Central memory CD8-positive, alpha-beta T cell (primary cell): ENCODE data around the gene SIGLEC6.

Experiments
- ATAC-seq: fragments of 150-1000 bp; cut with Tn5 transposase; replicated peaks from 2 replicates; pipeline ENCODE4 v1.10.0; 2022; ENCODE audit warnings: mild to moderate bottlenecking, moderate FRiP score, moderate number of reproducible peaks; ENCODE audit not compliant: poor library complexity, severe bottlenecking; ENCODE audit errors: extremely low read depth
- DNase-seq, 2 donors: peaks; one replicate each; pipeline ENCODE4 v3.0.0; 2021; ENCODE audit warnings: low spot score in 2 of 2
- H3K27ac Mint-ChIP-seq: one replicate; pipeline ENCODE4 v1.8.0; 2022; ENCODE audit warnings: low read depth, mild to moderate bottlenecking, moderate library complexity, mixed read lengths
- H3K27me3 Mint-ChIP-seq: one replicate; pipeline ENCODE4 v1.8.0; 2022; ENCODE audit warnings: mixed read lengths
- H3K36me3 Mint-ChIP-seq: one replicate; pipeline ENCODE4 v1.8.0; 2022; ENCODE audit warnings: mild to moderate bottlenecking, moderate library complexity, mixed read lengths; ENCODE audit not compliant: insufficient read depth
- H3K4me1 Mint-ChIP-seq: one replicate; pipeline ENCODE4 v1.8.0; 2022; ENCODE audit warnings: mixed read lengths
- H3K4me3 Mint-ChIP-seq: one replicate; pipeline ENCODE4 v1.8.0; 2022; ENCODE audit warnings: mild to moderate bottlenecking, moderate library complexity, mixed read lengths
- H3K9me3 Mint-ChIP-seq: one replicate; pipeline ENCODE4 v1.8.0; 2022; ENCODE audit warnings: mixed read lengths

The SIGLEC6 gene

GRCh38 chr19:51546107-51546649, 14.7 kb upstream of the SIGLEC6 start:
- Mint-ChIP-seq H3K27me3 (peaks cover 86% of the 10 kb centered on the region), H3K4me1 (peaks cover 7% of the 10 kb centered on the region), H3K27ac (no peak overlapping the region), H3K4me3 (no peak overlapping the region), H3K36me3 (no peaks in the 10 kb centered on the region), H3K9me3 (no peaks in the 10 kb centered on the region)
- ATAC-seq: no peak
- no peak for DNase-seq

- Mint-ChIP-seq H3K4me1 (peaks cover 2% of the 10 kb centered on the region), H3K36me3 (no peaks in the 10 kb centered on the region), H3K27me3 (peaks cover 86% of the 10 kb centered on the region), H3K4me3 (no peak overlapping the region), H3K27ac (no peak overlapping the region), H3K9me3 (no peaks in the 10 kb centered on the region)
- DNase-seq (no peak), ATAC-seq (no peak)
Observed at GRCh38 chr19:51544038-51544437, 12.6 kb upstream of the SIGLEC6 start.

DNA sequence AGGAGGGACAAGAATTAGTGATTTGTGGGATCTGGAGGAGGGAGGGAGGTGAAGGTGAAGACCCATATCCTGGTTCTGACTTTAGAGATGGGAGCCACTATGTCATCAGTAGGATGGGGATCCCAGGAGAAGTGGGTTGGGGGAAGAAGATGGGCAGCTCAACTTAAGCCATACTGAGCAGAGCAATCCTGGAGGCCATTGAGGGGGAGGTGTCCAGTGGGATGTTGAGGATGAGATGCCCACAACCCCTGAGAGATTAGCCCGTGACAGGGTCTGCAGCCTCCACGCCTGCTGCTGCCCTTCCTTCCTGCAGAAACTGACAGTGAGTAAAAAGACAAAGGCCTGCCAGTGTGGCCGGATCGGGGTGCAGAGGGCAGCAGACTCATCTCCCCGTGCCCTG, 11.2 kb upstream of the SIGLEC6 start:
- H3K27ac Mint-ChIP-seq: no peak overlapping the region
- H3K36me3 Mint-ChIP-seq: no peaks in the 10 kb centered on the region
- DNase-seq (no peak), ATAC-seq (no peak)
- no peaks in the 10 kb centered on the region for H3K9me3 Mint-ChIP-seq
- H3K4me3 Mint-ChIP-seq: no peak overlapping the region
- H3K4me1 Mint-ChIP-seq: no peaks in the 10 kb centered on the region
- peaks cover 87% of the 10 kb centered on the region for H3K27me3 Mint-ChIP-seq

GRCh38 chr19:51541458-51542357, 10.2 kb upstream of the SIGLEC6 start:
- Mint-ChIP-seq H3K36me3 (no peaks in the 10 kb centered on the region), H3K27ac (no peak overlapping the region), H3K4me1 (no peaks in the 10 kb centered on the region), H3K4me3 (no peak overlapping the region), H3K27me3 (peaks cover 91% of the 10 kb centered on the region), H3K9me3 (no peaks in the 10 kb centered on the region)
- no peak for DNase-seq
- ATAC-seq: no peak

DNA sequence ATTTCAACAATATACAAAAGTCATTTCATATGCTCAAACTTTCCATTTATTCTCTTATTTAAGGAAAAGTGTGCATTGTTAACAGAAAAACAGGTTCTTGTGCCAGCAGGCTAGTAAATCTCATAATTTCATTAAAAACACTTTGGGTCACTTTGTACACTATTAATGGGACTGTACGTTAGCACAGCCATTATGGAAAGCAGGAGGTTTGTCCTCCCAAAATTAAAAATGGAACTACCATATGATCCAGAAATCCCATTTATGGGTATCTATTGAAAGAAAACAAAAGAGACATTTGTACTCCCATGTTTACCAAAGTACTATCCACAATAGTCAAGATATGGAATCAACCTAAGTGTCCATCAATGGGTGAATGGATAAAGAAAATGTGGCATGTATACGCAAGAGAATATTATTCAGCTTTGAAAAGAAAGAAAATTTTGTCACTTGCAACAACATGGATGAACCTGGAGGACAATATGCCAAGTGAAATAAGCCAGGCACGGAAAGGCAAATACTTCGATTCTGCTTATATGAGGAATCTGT, 8.4 kb upstream of the SIGLEC6 start:
- Mint-ChIP-seq H3K4me3 (no peak overlapping the region), H3K4me1 (no peaks in the 10 kb centered on the region), H3K36me3 (no peaks in the 10 kb centered on the region), H3K9me3 (no peaks in the 10 kb centered on the region), H3K27me3 (peaks cover 92% of the 10 kb centered on the region), H3K27ac (no peak overlapping the region)
- no peak for ATAC-seq
- no peak for DNase-seq

- Mint-ChIP-seq H3K4me3 (no peak overlapping the region), H3K36me3 (no peaks in the 10 kb centered on the region), H3K27ac (no peak overlapping the region), H3K27me3 (peaks cover 93% of the 10 kb centered on the region), H3K9me3 (no peaks in the 10 kb centered on the region), H3K4me1 (no peaks in the 10 kb centered on the region)
- no peak for DNase-seq
- no peak for ATAC-seq
Observed at GRCh38 chr19:51535535-51535934, 4.1 kb upstream of the SIGLEC6 start.

DNA sequence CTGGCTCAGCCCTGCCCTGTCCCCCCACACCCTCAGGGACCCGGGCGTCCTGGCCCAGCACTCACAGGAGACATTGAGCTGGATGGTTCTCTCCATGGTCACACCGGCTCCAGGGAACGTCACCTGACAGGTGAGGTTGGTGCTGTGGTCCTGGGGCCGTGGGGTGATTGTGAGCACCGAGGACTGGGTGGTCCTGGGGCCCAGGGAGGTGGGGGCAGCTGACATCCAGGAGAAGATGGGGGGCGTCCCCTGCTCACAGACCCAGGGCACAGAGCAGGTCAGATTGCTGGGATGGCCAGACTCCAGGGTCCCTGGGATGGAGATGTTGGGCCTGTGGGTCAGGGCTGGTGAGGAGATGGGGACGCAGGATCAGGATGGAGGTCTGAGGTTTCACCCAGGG, 854 bp downstream of the SIGLEC6 start:
- H3K4me1 Mint-ChIP-seq: no peaks in the 10 kb centered on the region
- no peaks in the 10 kb centered on the region for H3K9me3 Mint-ChIP-seq
- no peak for DNase-seq
- H3K27me3 Mint-ChIP-seq: peaks cover 97% of the 10 kb centered on the region
- ATAC-seq: no peak
- no peaks in the 10 kb centered on the region for H3K36me3 Mint-ChIP-seq
- H3K27ac Mint-ChIP-seq: no peak overlapping the region
- H3K4me3 Mint-ChIP-seq: no peak overlapping the region

- H3K9me3 Mint-ChIP-seq: no peaks in the 10 kb centered on the region
- no peak overlapping the region for H3K27ac Mint-ChIP-seq
- H3K27me3 Mint-ChIP-seq: peaks cover 96% of the 10 kb centered on the region
- no peak overlapping the region for H3K4me3 Mint-ChIP-seq
- H3K36me3 Mint-ChIP-seq: no peaks in the 10 kb centered on the region
- ATAC-seq: no peak
- DNase-seq: no peak
- H3K4me1 Mint-ChIP-seq: no peaks in the 10 kb centered on the region
Observed at GRCh38 chr19:51529301-51529700, 2.2 kb downstream of the SIGLEC6 start.

DNA sequence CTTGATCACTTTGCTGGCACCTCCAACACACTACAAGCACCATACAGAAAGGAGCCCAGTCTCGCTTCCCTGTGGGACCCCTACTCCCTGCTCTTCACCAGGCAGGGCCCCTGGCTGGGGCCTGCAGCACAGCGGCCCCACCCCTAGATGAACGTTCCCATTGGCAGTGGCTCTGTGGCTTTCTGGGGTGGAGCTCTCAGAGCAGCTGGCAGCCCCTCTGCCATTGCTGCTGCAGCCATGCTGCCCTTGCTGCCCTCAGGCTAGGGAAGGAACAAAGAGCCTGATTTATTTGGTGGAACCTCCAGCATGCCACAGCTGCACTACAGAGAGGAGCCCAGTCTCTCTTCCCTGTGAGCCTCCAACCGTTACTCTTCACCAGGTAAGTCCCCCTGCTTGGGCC, 5.8 kb downstream of the SIGLEC6 start:
- Mint-ChIP-seq H3K4me1 (no peaks in the 10 kb centered on the region), H3K27me3 (peaks cover 95% of the 10 kb centered on the region), H3K4me3 (no peak overlapping the region), H3K27ac (no peak overlapping the region), H3K9me3 (no peaks in the 10 kb centered on the region), H3K36me3 (no peaks in the 10 kb centered on the region)
- DNase-seq (no peak), ATAC-seq (no peak)

DNA sequence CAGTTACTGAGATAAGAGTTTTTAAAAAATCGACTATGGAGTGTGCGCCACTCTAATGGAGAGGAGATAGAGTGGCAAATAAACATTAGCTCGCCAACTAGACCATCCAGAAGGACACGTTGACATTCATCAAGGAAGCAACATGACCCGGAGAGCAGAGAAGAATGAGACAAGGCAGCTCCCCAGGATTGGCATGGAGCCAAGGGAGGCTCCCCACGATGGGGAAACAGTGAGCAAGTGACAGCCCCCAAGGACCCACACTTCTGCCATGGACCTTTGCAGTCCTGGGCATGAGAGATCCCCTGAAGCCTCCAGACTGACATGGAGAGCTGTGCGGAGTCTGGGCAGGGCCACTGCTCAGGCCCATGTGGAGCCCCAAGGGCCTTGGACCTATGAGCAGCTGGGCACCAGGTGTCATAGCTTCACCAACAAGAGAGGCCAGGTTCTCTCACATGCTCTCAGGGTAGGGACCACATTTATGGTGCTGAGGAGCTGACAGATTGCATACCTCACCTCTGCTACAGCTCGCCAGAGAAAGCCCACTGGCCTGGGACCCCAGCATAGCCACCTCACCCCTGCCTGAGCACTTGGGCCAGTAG, 6.7 kb downstream of the SIGLEC6 start:
- Mint-ChIP-seq H3K36me3 (no peaks in the 10 kb centered on the region), H3K9me3 (no peaks in the 10 kb centered on the region), H3K4me3 (no peak overlapping the region), H3K4me1 (no peaks in the 10 kb centered on the region), H3K27ac (no peak overlapping the region), H3K27me3 (peaks cover 87% of the 10 kb centered on the region)
- DNase-seq (no peak), ATAC-seq (no peak)

DNA sequence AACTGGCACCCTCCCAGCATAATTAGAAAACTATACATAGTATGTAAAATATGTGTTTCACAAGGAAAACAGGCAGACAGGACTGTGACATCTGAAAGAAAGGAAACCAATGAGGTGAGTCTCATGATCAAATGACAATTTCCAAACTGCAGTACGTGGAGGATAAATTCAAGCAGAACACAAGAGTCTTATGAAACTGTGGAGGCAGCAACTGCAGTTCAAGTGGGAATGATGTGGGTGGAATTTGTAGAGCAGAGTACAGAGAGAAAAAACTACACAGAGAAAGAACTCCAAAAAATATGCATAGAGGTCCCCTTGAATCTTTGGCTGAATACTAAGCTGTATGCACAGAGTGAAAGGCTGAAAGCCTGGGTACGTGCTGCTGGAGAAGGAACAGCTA, 9.7 kb downstream of the SIGLEC6 start:
- ATAC-seq (no peak), DNase-seq (no peak)
- Mint-ChIP-seq H3K9me3 (no peaks in the 10 kb centered on the region), H3K36me3 (no peaks in the 10 kb centered on the region), H3K4me3 (no peak overlapping the region), H3K27ac (no peak overlapping the region), H3K4me1 (no peaks in the 10 kb centered on the region), H3K27me3 (peaks cover 83% of the 10 kb centered on the region)

DNA sequence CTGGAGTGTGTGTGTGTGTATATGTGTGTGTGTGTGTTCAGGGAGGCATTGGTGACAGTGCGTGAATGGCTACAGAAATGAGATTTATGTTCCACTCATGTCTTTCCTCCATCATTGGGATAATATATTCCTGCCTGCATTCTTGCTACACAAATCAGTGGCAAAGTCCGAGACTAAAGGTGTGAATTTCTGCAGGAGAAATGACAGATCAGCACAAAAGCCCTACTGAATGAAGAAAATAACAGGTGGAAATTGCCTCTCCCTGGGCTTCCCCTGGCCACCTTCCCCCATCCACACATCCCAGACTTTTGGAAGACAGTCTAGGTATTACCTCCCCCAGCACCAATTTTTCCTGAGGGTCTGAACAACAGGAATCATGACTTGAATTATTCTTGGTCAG, 10.1 kb downstream of the SIGLEC6 start:
- H3K36me3 Mint-ChIP-seq: no peaks in the 10 kb centered on the region
- H3K27me3 Mint-ChIP-seq: peaks cover 82% of the 10 kb centered on the region
- no peaks in the 10 kb centered on the region for H3K9me3 Mint-ChIP-seq
- no peak for ATAC-seq
- no peak overlapping the region for H3K4me3 Mint-ChIP-seq
- H3K4me1 Mint-ChIP-seq: no peaks in the 10 kb centered on the region
- DNase-seq: no peak
- no peak overlapping the region for H3K27ac Mint-ChIP-seq

DNA sequence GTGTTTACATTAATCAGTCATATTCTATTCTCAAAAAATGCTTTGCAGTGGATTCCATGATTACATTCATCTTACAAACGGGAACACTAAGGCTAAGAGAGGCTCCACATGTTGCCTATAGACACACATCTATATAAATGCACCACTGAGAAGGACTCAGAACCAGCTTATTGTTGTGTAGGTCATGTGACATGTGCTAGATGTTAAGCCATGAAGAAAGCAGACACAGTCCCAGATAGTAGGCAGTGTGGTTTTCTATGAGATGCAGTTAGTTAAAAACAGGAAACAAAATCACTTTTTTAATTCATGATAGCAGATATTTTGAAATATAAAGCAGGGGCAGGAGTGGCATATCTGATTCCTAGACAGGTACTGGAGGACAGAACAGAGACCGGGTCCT, 10.7 kb downstream of the SIGLEC6 start:
- no peaks in the 10 kb centered on the region for H3K9me3 Mint-ChIP-seq
- H3K27ac Mint-ChIP-seq: no peak overlapping the region
- H3K4me3 Mint-ChIP-seq: no peak overlapping the region

More for the DNA sequence above, 10.7 kb downstream of the SIGLEC6 start:
- DNase-seq: no peak
- no peaks in the 10 kb centered on the region for H3K4me1 Mint-ChIP-seq
- peaks cover 76% of the 10 kb centered on the region for H3K27me3 Mint-ChIP-seq
- no peak for ATAC-seq
- H3K36me3 Mint-ChIP-seq: no peaks in the 10 kb centered on the region
